Esophagus muscularis mucosa (tissue), 4 donors: ENCODE results near the gene KNSTRN.

Experiments used
- EP300 ChIP-seq: sonication (generic); formaldehyde crosslinking; IDR thresholded peaks from one replicate; pipeline ENCODE4 v1.6.1; 2017; ENCODE audit warnings: antibody characterized with exemption
- POLR2A ChIP-seq: fragments of 450-650 bp; IDR thresholded peaks from one replicate; pipeline ENCODE4 v1.6.1; 2017; ENCODE audit warnings: antibody characterized with exemption, moderate library complexity, mild to moderate bottlenecking, low read depth
- TF ChIP-seq, protein P1 (sequence below), 3 experiments: fragments of 200-600 bp in 2 of 3; fragments of 450-650 bp in 1 of 3; sonication (generic) in 2 of 3; IDR thresholded peaks; one replicate each; pipeline ENCODE4 v1.5.1; 2017 to 2019; ENCODE audit warnings: antibody characterized with exemption in 3 of 3, mild to moderate bottlenecking in 2 of 3, moderate library complexity in 1 of 3

DNA sequence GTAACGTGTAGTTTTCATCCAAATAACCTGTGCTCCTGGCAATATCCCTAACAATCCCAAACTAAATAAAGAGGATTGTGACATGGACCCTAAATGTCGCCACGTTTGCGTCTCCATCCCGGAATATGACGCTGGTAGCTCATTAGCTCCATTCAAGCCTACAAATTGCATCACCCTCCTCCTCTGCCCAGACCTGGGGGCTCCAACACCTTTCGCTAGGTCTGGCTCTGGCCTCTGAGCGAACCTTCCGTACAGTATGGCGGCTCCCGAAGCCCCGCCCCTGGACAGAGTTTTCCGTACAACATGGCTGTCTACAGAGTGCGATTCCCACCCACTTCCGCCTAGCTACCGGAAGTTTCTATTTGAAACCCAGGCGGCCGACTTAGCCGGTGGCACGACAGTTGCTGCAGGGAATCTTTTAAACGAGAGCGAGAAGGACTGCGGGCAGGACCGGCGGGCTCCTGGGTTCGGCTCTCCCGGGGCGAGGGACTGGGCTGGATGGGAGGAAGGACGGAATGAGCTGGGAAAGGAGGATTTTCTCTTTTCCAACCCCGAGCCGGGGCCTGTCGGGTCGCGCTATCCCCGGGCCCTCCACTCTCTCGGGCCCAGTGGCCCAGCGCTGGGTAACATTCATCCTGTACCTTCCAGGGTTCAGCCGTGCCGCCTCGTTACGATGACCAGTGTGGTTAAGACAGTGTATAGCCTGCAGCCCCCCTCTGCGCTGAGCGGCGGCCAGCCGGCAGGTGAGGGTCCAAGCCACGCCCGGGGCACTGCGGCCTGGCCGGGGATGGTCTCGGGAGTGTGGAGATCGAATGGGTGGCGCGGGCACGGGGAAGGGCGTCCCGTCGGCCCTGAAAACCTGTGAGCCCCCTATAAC is at the start of gene KNSTRN:
- TF ChIP-seq, protein P1, sequence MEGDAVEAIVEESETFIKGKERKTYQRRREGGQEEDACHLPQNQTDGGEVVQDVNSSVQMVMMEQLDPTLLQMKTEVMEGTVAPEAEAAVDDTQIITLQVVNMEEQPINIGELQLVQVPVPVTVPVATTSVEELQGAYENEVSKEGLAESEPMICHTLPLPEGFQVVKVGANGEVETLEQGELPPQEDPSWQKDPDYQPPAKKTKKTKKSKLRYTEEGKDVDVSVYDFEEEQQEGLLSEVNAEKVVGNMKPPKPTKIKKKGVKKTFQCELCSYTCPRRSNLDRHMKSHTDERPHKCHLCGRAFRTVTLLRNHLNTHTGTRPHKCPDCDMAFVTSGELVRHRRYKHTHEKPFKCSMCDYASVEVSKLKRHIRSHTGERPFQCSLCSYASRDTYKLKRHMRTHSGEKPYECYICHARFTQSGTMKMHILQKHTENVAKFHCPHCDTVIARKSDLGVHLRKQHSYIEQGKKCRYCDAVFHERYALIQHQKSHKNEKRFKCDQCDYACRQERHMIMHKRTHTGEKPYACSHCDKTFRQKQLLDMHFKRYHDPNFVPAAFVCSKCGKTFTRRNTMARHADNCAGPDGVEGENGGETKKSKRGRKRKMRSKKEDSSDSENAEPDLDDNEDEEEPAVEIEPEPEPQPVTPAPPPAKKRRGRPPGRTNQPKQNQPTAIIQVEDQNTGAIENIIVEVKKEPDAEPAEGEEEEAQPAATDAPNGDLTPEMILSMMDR (IDR thresholded peaks at IDR 0.05) = no peak
- TF ChIP-seq EP300 (no peak), POLR2A (no peak)
